Right atrium auricular region (tissue), 2 donors: ENCODE measurements around the gene ZNF689. TPM values are rescaled to one million over a fixed set of nuclear protein-coding genes. Genes with fewer than 3 reads are reported as not detected.

Experiments
- DNase-seq: peaks from one replicate; pipeline ENCODE4 v3.0.0-alpha.2; 2019; ENCODE audit warnings: low spot score
- H3K27ac ChIP-seq, 2 donors: fragments of 200-600 bp; sonication (generic); 1 replicate in 1 of 2; 2 replicates in 1 of 2; pipeline ENCODE4 v1.5.1; 2016 to 2019
- H3K27me3 ChIP-seq, 2 donors: fragments of 200-600 bp; sonication (generic); one replicate each; pipeline versions ENCODE4 v1.5.1 to v1.6.0; 2017 to 2019
- H3K36me3 ChIP-seq: fragments of 200-600 bp; sonication (generic); one replicate; pipeline ENCODE4 v1.5.1; 2016
- H3K4me1 ChIP-seq, 2 donors: fragments of 200-600 bp; sonication (generic); one replicate each; pipeline versions ENCODE4 v1.5.1 to v1.6.0; 2017 to 2019
- H3K4me3 ChIP-seq, 2 donors: fragments of 200-600 bp; sonication (generic); 1 replicate in 1 of 2; 2 replicates in 1 of 2; pipeline ENCODE4 v1.5.1; 2017 to 2019; ENCODE audit warnings: mild to moderate bottlenecking in 1 of 2, moderate library complexity in 1 of 2
- H3K9me3 ChIP-seq, 2 donors: fragments of 200-600 bp; sonication (generic); one replicate each; pipeline ENCODE4 v1.5.1; 2019
- total RNA-seq, 2 donors: library from RNA; depleted of rRNA; stranded (reverse); fragments of >200 nt; gene quantifications; one replicate each; pipeline ENCODE4 v1.1.0, GENCODE V29; 2016
- TF ChIP-seq, protein P1 (sequence below), 2 donors: fragments of 200-600 bp; sonication (generic); IDR thresholded peaks; one replicate each; pipeline ENCODE4 v1.5.1; 2019; ENCODE audit warnings: antibody characterized with exemption in 2 of 2

The ZNF689 gene
- total RNA-seq, 2 donors from 2014 or later = 6.2 to 8.3 TPM

DNA sequence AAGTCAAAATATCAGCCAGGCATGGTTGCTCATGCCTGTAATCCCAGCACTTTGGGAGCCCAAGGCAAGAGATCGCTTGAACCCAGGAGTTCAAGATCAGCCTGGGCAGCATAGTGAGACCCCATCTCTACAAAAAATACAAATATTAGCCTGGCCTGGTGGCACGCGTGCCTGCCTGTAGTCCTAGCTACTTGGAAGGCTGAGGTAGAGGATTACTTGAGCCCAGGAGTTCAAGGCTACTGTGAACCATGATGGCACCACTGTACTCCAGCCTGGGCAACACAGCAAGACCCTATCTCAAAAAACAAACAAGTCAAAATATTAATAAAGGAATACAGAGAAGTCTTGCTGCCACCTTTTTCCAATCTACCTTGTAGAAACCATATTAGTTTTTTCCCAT is 4.2 kb downstream of the ZNF689 start:
- no peak overlapping the region for H3K4me3 ChIP-seq
- H3K27ac ChIP-seq = no peak overlapping the region
- peaks cover 32% of the 10 kb centered on the region for H3K36me3 ChIP-seq
- H3K9me3 ChIP-seq = no peaks in the 10 kb centered on the region
- TF ChIP-seq, protein P1, sequence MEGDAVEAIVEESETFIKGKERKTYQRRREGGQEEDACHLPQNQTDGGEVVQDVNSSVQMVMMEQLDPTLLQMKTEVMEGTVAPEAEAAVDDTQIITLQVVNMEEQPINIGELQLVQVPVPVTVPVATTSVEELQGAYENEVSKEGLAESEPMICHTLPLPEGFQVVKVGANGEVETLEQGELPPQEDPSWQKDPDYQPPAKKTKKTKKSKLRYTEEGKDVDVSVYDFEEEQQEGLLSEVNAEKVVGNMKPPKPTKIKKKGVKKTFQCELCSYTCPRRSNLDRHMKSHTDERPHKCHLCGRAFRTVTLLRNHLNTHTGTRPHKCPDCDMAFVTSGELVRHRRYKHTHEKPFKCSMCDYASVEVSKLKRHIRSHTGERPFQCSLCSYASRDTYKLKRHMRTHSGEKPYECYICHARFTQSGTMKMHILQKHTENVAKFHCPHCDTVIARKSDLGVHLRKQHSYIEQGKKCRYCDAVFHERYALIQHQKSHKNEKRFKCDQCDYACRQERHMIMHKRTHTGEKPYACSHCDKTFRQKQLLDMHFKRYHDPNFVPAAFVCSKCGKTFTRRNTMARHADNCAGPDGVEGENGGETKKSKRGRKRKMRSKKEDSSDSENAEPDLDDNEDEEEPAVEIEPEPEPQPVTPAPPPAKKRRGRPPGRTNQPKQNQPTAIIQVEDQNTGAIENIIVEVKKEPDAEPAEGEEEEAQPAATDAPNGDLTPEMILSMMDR (IDR thresholded peaks at IDR 0.05) = no peak
- H3K4me1 ChIP-seq = peaks cover 0 to 19% of the 10 kb centered on the region in 2 donors
- H3K27me3 ChIP-seq = no peaks in the 10 kb centered on the region
- DNase-seq = no peak

DNA sequence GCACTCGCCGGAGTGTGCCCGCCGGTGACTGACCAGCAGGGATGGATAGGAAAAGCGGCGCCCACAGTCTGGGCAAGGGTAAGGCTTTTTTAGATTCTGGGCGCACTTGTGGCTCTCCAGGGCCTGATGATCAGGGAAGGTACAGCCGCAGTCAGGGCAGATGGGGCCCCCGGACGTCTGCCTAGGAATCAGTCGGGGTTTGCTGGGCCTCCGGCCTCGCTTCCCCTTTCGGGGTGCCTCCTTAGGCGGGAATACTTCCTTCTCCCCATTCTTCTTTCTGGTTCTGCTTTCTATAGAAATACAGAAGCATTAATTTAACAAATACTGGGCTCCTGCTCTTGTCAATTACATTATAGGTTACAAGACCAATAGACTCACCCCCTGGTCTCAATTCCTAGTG is 5.0 kb downstream of the ZNF689 start:
- Histone ChIP-seq H3K27me3 (no peaks in the 10 kb centered on the region), H3K27ac (no peak overlapping the region), H3K4me1 (peaks cover 0 to 14% of the 10 kb centered on the region in 2 donors), H3K36me3 (peaks cover 32% of the 10 kb centered on the region), H3K4me3 (no peak overlapping the region), H3K9me3 (no peaks in the 10 kb centered on the region)
- DNase-seq = no peak
- TF ChIP-seq, protein P1 (IDR thresholded peaks at IDR 0.05) = no peak

DNA sequence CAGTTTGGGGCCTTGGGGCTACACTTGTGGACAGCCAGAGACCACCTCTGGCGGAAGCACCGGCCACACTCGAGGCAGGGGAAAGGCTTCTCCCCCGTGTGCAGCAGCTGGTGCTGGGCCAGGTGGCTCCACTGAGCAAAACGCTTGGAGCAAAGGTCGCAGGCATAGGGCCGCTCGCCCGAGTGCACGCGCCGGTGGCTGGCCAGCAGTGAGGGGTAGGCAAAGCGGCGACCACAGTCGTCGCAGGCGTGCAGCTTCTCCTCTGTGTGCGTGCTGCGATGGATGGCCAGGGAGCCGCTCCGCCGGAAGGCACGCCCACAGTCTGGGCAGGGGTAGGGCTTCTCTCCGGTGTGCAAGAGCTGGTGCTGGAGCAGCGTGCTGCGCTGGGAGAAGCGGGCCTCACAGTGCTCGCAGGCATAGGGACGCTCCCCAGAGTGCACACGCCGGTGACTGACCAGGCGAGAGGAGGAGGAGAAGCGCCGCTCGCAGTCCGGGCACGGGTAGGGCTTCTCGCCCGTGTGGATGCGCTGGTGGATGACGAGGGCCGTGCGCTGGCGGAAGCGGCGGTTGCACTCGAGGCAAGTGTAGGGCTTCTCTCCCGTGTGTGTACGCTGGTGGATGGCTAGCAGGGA is 5.8 kb downstream of the ZNF689 start:
- Histone ChIP-seq H3K27me3 (no peaks in the 10 kb centered on the region), H3K36me3 (peaks cover 32% of the 10 kb centered on the region), H3K4me1 (peaks cover 0 to 12% of the 10 kb centered on the region in 2 donors), H3K27ac (no peak overlapping the region), H3K4me3 (no peak overlapping the region), H3K9me3 (no peaks in the 10 kb centered on the region)
- TF ChIP-seq, protein P1 (IDR thresholded peaks at IDR 0.05) = no peak
- no peak for DNase-seq

DNA sequence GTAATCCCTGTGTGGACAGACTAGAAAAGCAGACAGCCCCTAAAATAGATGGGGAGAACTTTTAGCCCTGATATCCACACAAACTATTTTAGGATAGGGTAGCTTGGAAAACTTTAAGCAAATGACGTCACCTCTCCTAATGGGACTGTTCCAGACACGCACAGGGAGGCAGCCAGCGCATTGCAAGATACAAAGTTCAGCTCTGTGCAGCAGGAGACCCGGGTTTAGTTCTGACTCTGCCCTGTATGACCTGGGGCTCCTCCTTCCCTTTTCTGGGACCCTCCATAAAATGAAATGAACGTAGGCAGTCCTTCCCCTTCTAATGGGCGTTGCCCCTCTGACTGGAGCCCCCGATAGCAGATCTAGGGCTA is 6.3 kb downstream of the ZNF689 start:
- Histone ChIP-seq H3K9me3 (no peaks in the 10 kb centered on the region), H3K36me3 (peaks cover 32% of the 10 kb centered on the region), H3K4me3 (no peak overlapping the region), H3K27ac (no peak overlapping the region), H3K27me3 (no peaks in the 10 kb centered on the region), H3K4me1 (peaks cover 0 to 7% of the 10 kb centered on the region in 2 donors)
- TF ChIP-seq, protein P1 (IDR thresholded peaks at IDR 0.05) = no peak
- no peak for DNase-seq

DNA sequence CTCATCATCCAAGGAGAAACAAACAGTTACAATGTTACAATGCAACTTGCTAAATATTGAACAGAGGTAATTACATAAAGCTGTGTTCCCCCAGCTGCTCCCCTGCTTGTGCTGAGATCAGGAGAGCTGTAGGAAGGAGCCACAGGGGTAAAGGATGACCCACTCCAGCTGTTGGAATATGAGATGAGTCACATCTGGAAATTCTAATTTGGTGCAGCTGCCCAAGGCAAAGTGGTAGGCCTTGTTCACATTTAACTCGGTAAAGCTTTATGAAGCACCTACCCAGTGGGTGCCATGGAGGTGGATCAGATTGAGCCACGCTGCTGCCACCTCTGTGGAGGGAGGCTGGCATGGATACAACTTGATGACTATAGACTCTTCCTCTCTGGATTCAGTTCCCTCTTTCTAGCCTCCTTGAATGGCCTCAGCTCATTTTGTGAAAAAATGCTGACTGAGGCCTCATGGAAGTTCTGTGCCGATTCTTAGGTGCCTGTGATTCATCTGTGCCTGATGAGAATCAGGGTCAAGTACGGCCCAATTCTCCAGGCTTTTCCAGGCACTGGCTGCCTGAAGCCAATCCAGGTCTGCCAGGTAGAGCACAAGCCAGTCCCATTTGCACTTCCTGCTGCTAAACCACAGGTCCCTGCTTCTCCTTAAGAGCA is 7.4 kb downstream of the ZNF689 start:
- Histone ChIP-seq H3K27me3 (no peaks in the 10 kb centered on the region), H3K4me1 (no peaks in the 10 kb centered on the region), H3K27ac (no peak overlapping the region), H3K4me3 (no peak overlapping the region), H3K9me3 (no peaks in the 10 kb centered on the region), H3K36me3 (peaks cover 32% of the 10 kb centered on the region)
- no peak for DNase-seq
- TF ChIP-seq, protein P1 (IDR thresholded peaks at IDR 0.05) = no peak
